H1 (cell line): ENCODE measurements around the gene TSC2. TPM values are rescaled to one million over a fixed set of nuclear protein-coding genes. Genes with fewer than 3 reads are reported as not detected.

Source experiments
- CTCF ChIA-PET: fragments of 300-600 bp; sonication (Branson Sonifier 250); formaldehyde crosslinking; loops from one replicate; lab custom pipeline; 2021; ENCODE audit not compliant: partially characterized antibody; lab: Charles Lee
- POLR2A ChIA-PET: fragments of 300-600 bp; sonication (Branson Sonifier 250); formaldehyde crosslinking; loops from one replicate; lab custom pipeline; 2021; ENCODE audit warnings: inconsistent platforms; ENCODE audit not compliant: partially characterized antibody; lab: Charles Lee
- DNase-seq, 2 experiments: peaks; one replicate each; pipeline versions ENCODE4 v3.0.0 to v3.0.0-alpha.2; 2010 to 2022; ENCODE audit warnings: low spot score in 2 of 2, low read depth in 1 of 2, mixed read lengths in 1 of 2
- FAIRE-seq: peaks from 2 replicates; lab custom pipeline; 2011; peaks lifted over from hg19 to GRCh38; lab: Jason Lieb, UNC
- H2AFZ ChIP-seq: 2 replicates; pipeline ENCODE4 v1.8.1; 2012; ENCODE audit warnings: low read length, inconsistent platforms
- H2AK5ac ChIP-seq: 2 replicates; pipeline ENCODE4 v1.6.1; 2013; ENCODE audit warnings: low read depth, low read length
- H2BK120ac ChIP-seq: replicated peaks from 2 replicates; pipeline ENCODE3; 2013; ENCODE audit warnings: low read depth, low read length, inconsistent platforms
- H2BK12ac ChIP-seq: 2 replicates; pipeline ENCODE4 v1.6.1; 2013; ENCODE audit warnings: low read depth, low read length
- H2BK15ac ChIP-seq: 2 replicates; pipeline ENCODE4 v1.6.1; 2013; ENCODE audit warnings: low read length
- H2BK20ac ChIP-seq: 2 replicates; pipeline ENCODE4 v1.6.1; 2013; ENCODE audit warnings: low read length
- H2BK5ac ChIP-seq: 2 replicates; pipeline ENCODE4 v1.6.1; 2013; ENCODE audit warnings: low read depth, low read length
- H3K14ac ChIP-seq: 2 replicates; pipeline ENCODE4 v1.6.1; 2013; ENCODE audit warnings: inconsistent platforms; ENCODE audit not compliant: insufficient read length
- H3K18ac ChIP-seq: 2 replicates; pipeline ENCODE4 v1.6.1; 2013; ENCODE audit warnings: low read length; ENCODE audit errors: extremely low read depth
- H3K23ac ChIP-seq: 2 replicates; pipeline ENCODE4 v1.6.1; 2013; ENCODE audit warnings: inconsistent platforms; ENCODE audit not compliant: insufficient read length
- H3K23me2 ChIP-seq: 2 replicates; pipeline ENCODE4 v1.6.1; 2013; ENCODE audit warnings: low read depth, low read length
- H3K27ac ChIP-seq: 2 replicates; pipeline ENCODE4 v1.6.1; 2011; ENCODE audit warnings: low read depth, low read length, inconsistent platforms
- H3K27me3 ChIP-seq, 4 experiments: replicated peaks in 1 of 4; 1 replicate in 1 of 4; 2 replicates in 3 of 4; pipeline versions ENCODE4 v1.6.1 to v1.8.1; 2011 to 2013; ENCODE audit warnings: low read length in 3 of 4, mild to moderate bottlenecking in 3 of 4, inconsistent platforms in 2 of 4, mixed read lengths in 2 of 4, moderate library complexity in 1 of 4; ENCODE audit not compliant: control insufficient read depth in 3 of 4, insufficient read depth in 3 of 4; ENCODE audit errors: extremely low read depth in 1 of 4
- H3K36me3 ChIP-seq, 4 experiments: 2 replicates each; pipeline versions ENCODE4 v1.6.1 to v1.8.1; 2011 to 2013; ENCODE audit warnings: mild to moderate bottlenecking in 4 of 4, low read length in 3 of 4, moderate library complexity in 2 of 4, control low read depth in 1 of 4, inconsistent platforms in 1 of 4; ENCODE audit not compliant: insufficient read depth in 4 of 4, control insufficient read depth in 2 of 4
- H3K4ac ChIP-seq: replicated peaks from 2 replicates; pipeline ENCODE3; 2013; ENCODE audit warnings: low read length, low read depth, mixed read lengths, inconsistent platforms; ENCODE audit not compliant: insufficient read length
- H3K4me1 ChIP-seq, 4 experiments: replicated peaks in 1 of 4; 1 replicate in 1 of 4; 2 replicates in 3 of 4; pipeline versions ENCODE4 v1.6.1 to v1.8.1; 2011 to 2013; ENCODE audit warnings: low read length in 3 of 4, inconsistent platforms in 2 of 4, mixed read lengths in 1 of 4; ENCODE audit not compliant: insufficient read depth in 4 of 4, control insufficient read depth in 3 of 4
- H3K4me2 ChIP-seq, 2 experiments: 2 replicates each; pipeline versions ENCODE4 v1.6.1 to v1.8.1; 2011 to 2013; ENCODE audit warnings: low read depth in 2 of 2, low read length in 2 of 2, control low read depth in 1 of 2, inconsistent platforms in 1 of 2, mild to moderate bottlenecking in 1 of 2; ENCODE audit not compliant: insufficient read depth in 1 of 2
- H3K4me3 ChIP-seq, 4 experiments: fragments of 200-600, 300-600 bp in 1 of 4; sonication (generic), shearing (Covaris generic), sonication (Bioruptor Twin) in 1 of 4; 2 replicates each; pipeline versions ENCODE4 v1.5.1 to v1.8.1; 2011 to 2016; ENCODE audit warnings: low read length in 4 of 4, low read depth in 3 of 4, control low read depth in 2 of 4, inconsistent platforms in 2 of 4, mild to moderate bottlenecking in 2 of 4, mixed read lengths in 1 of 4, moderate library complexity in 1 of 4; ENCODE audit not compliant: insufficient read depth in 2 of 4; ENCODE audit errors: extremely low read depth in 1 of 4
- H3K56ac ChIP-seq: replicated peaks from 2 replicates; pipeline ENCODE3; 2013; ENCODE audit warnings: low read depth, mild to moderate bottlenecking, mixed read lengths, low read length, inconsistent platforms; ENCODE audit not compliant: insufficient read length
- H3K79me1 ChIP-seq: 2 replicates; pipeline ENCODE4 v1.6.1; 2013; ENCODE audit warnings: low read depth, low read length, control low read depth
- H3K79me2 ChIP-seq, 2 experiments: 2 replicates each; pipeline versions ENCODE4 v1.6.1 to v1.8.1; 2012 to 2013; ENCODE audit warnings: low read length in 2 of 2, mild to moderate bottlenecking in 2 of 2, inconsistent platforms in 1 of 2; ENCODE audit not compliant: insufficient read depth in 2 of 2, control insufficient read depth in 1 of 2
- H3K9ac ChIP-seq, 4 experiments: replicated peaks in 1 of 4; 1 replicate in 1 of 4; 2 replicates in 3 of 4; pipeline versions ENCODE4 v1.6.1 to v1.8.1; 2011 to 2013; ENCODE audit warnings: low read depth in 3 of 4, low read length in 3 of 4, control low read depth in 2 of 4, mild to moderate bottlenecking in 2 of 4, moderate library complexity in 2 of 4, inconsistent platforms in 1 of 4; ENCODE audit errors: extremely low read depth in 1 of 4
- H3K9me3 ChIP-seq, 2 experiments: 2 replicates each; pipeline versions ENCODE4 v1.6.1 to v1.8.1; 2012 to 2013; ENCODE audit warnings: mild to moderate bottlenecking in 2 of 2, moderate library complexity in 2 of 2, control low read depth in 1 of 2, inconsistent platforms in 1 of 2, low read depth in 1 of 2, low read length in 1 of 2, mixed read lengths in 1 of 2; ENCODE audit not compliant: insufficient read depth in 2 of 2
- H4K20me1 ChIP-seq, 2 experiments: replicated peaks in 1 of 2; 2 replicates each; pipeline versions ENCODE3 to v1.8.1; 2011 to 2013; ENCODE audit warnings: inconsistent platforms in 2 of 2, low read length in 2 of 2, mild to moderate bottlenecking in 1 of 2; ENCODE audit not compliant: insufficient read depth in 2 of 2, control insufficient read depth in 1 of 2
- H4K5ac ChIP-seq: 2 replicates; pipeline ENCODE4 v1.6.1; 2013; ENCODE audit warnings: low read length, low read depth, mixed read lengths, inconsistent platforms; ENCODE audit not compliant: insufficient read length
- H4K8ac ChIP-seq: 2 replicates; pipeline ENCODE4 v1.8.0; 2013; ENCODE audit warnings: mild to moderate bottlenecking, moderate library complexity, low read length, inconsistent platforms; ENCODE audit not compliant: insufficient read depth; ENCODE audit errors: extremely low read depth
- H4K91ac ChIP-seq: replicated peaks from 2 replicates; pipeline ENCODE3; 2013; ENCODE audit warnings: low read length, mixed read lengths, inconsistent platforms; ENCODE audit not compliant: insufficient read length
- ASH2L ChIP-seq: fragments of 200-600, 300-600 bp; sonication (generic); IDR thresholded peaks from one replicate; pipeline ENCODE4 v1.7.1; 2017; ENCODE audit warnings: low read length
- CHD1 ChIP-seq: IDR thresholded peaks from 2 replicates; pipeline ENCODE4 v1.6.1; 2012; ENCODE audit warnings: low read depth, low read length, improper control_type of control experiment
- EGR1 ChIP-seq: IDR thresholded peaks from 2 replicates; pipeline ENCODE4 v1.6.1; 2011; ENCODE audit warnings: low read depth, low read length, borderline replicate concordance
- FOSL1 ChIP-seq: IDR thresholded peaks from 2 replicates; pipeline ENCODE4 v1.6.1; 2011; ENCODE audit warnings: mild to moderate bottlenecking, low read depth, low read length, moderate library complexity; ENCODE audit not compliant: insufficient read depth
- JUND ChIP-seq: IDR thresholded peaks from 2 replicates; pipeline ENCODE4 v1.6.1; 2011; ENCODE audit warnings: mild to moderate bottlenecking, improper control_type of control experiment, low read length
- KDM4A ChIP-seq: IDR thresholded peaks from one replicate; pipeline ENCODE4 v1.7.1; 2012; ENCODE audit warnings: low read depth, mild to moderate bottlenecking, moderate library complexity, low read length, inconsistent platforms; ENCODE audit not compliant: severe bottlenecking
- KDM5A ChIP-seq: fragments of 200-600 bp; IDR thresholded peaks from 2 replicates; pipeline ENCODE4 v1.7.1; 2012; ENCODE audit warnings: mild to moderate bottlenecking, low read length, inconsistent platforms, mixed read lengths
- NRF1 ChIP-seq: IDR thresholded peaks from 2 replicates; pipeline ENCODE4 v1.6.1; 2011; ENCODE audit warnings: mild to moderate bottlenecking, low read depth, low read length, improper control_type of control experiment
- RNF2 ChIP-seq: fragments of 200-900, 300-1000 bp; sonication (generic); IDR thresholded peaks from 2 replicates; pipeline ENCODE4 v1.7.1; 2016; ENCODE audit warnings: borderline replicate concordance, low read depth, mild to moderate bottlenecking, antibody characterized with exemption, low read length; ENCODE audit not compliant: poor library complexity, severe bottlenecking; ENCODE audit errors: missing control alignments
- RXRA ChIP-seq: IDR thresholded peaks from 2 replicates; pipeline ENCODE4 v1.6.1; 2011; ENCODE audit warnings: low read depth, mild to moderate bottlenecking, low read length, moderate library complexity; ENCODE audit not compliant: insufficient read depth
- SP2 ChIP-seq: IDR thresholded peaks from 2 replicates; pipeline ENCODE4 v1.6.1; 2012; ENCODE audit warnings: mild to moderate bottlenecking, low read length, inconsistent platforms
- TAF1 ChIP-seq: IDR thresholded peaks from 2 replicates; pipeline ENCODE4 v1.6.1; 2011; ENCODE audit warnings: mild to moderate bottlenecking, low read depth, low read length
- WGBS, 2 experiments: shearing (Covaris generic) in 1 of 2; methylation state at CpG; one replicate each; pipeline versions ENCODE4 v1.1.6 to v1.1.7; 2013 to 2015; ENCODE audit warnings: low lambda C conversion rate in 2 of 2, mixed read lengths in 2 of 2, inconsistent platforms in 1 of 2, low coverage in 1 of 2, missing lambda C conversion rate in 1 of 2; ENCODE audit not compliant: insufficient replicate concordance in 2 of 2, insufficient coverage in 1 of 2, insufficient read length in 1 of 2; ENCODE audit errors: extremely low coverage in 1 of 2, missing lambda C conversion rate in 1 of 2; 5-methylcytosine and 5-hydroxymethylcytosine counted together
- polyA plus RNA-seq, 7 experiments: library from polyadenylated mRNA; depleted of rRNA in 3 of 7; stranded (reverse) in 5 of 7; unstranded in 2 of 7; fragments of >200 nt in 5 of 7; fragments of 200-250 nt in 2 of 7; gene quantifications; 1 replicate in 5 of 7; 2 replicates in 1 of 7; 4 replicates in 1 of 7; pipeline versions ENCODE4 v1.2.1 to v1.2.3, GENCODE V29; 2011 to 2013; ENCODE audit warnings: missing spikeins in 2 of 7, mixed read lengths in 2 of 7
- total RNA-seq: library from RNA; stranded (reverse); fragmentation: NEBNext Ultra II Directional; extraction: Animal tissue kit (Norgen Biotek cat#: 25700); gene quantifications from 2 replicates; pipeline ENCODE4 v1.2.1, GENCODE V29; 2021

Gene TSC2
- total and polyA plus RNA-seq, 2 of the 8 experiments (the other 6 are each of a cell fraction or from before 2014, with no cell fraction given): 65.9 to 96.6 TPM

DNA sequence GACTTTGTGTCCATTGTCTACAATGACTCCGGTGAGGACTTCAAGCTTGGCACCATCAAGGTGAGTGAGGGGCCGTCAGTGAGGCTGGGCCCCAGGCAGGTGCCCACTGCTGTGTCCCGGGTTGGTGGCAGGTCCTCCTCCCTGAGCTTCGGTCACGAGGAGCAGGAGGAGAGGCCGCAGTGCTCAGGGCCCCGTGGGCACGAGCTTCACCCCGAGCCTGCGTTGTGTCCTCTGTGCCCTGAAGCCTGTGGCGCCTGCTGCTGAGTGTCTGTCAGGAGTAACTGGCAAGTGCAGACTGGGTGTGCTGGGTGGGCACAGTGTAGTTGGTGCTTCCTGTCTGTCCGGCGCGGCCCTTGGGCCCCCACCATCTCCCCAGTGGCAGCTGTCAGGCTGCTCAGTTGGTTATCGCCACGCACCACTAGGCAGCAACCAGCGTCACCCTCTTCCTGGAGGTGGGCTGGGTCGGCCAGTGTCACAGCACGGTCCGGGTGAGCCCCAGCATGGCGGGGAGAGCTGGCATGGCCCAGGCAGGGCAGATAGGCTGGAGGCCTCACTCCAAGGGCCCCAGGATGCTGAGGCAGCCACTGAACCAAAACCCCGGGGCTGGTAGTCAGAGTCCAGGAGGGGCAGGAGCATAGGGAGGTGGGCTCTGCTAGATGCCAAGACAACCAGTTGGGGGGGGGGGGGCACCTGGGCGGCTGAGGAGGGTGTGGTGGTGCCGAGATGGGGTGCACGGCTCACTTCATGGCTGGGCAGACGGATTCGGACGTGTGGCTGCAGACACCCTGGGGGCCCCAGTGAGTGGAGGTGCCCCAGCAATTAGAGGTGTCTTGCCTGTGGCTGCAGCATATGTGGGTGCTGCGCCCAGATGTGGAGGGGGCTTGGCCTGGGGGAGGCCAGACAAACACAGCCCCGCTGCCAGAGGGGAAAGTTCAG lies 39.3 kb downstream of the TSC2 start:
- Histone ChIP-seq H3K23me2 (peaks cover 6% of the 10 kb centered on the region; the same call in 1 of the 2 replicates), H2BK15ac (no peak overlapping the region), H4K5ac (no peak overlapping the region), H3K18ac (no peak overlapping the region), H3K4me1 (peaks cover 0 to 11% (median 9%) of the 10 kb centered on the region in 4 experiments; a peak in 5 of 7 replicates), H3K14ac (no peak overlapping the region), H2BK5ac (no peak overlapping the region; the same call in 1 of the 2 replicates), H2BK12ac (no peak overlapping the region), H2BK20ac (no peak overlapping the region), H4K20me1 (peaks cover 3 to 11% of the 10 kb centered on the region in 2 experiments), H3K4me2 (no peak overlapping the region), H3K4ac (no peak overlapping the region), H3K56ac (no peak overlapping the region), H3K9ac (no peak overlapping the region), H2AFZ (no peak overlapping the region), H3K9me3 (no peaks in the 10 kb centered on the region), H4K91ac (no peak overlapping the region), H2AK5ac (no peak overlapping the region), H3K79me1 (no peaks in the 10 kb centered on the region), H4K8ac (no peak overlapping the region; the same call in 1 of the 2 replicates), H2BK120ac (no peak overlapping the region), H3K27ac (no peak overlapping the region), H3K27me3 (no peaks in the 10 kb centered on the region), H3K36me3 (peaks cover 0 to 27% (median 0%) of the 10 kb centered on the region in 4 experiments; a peak in 4 of 8 replicates), H3K23ac (no peak overlapping the region), H3K79me2 (no peaks in the 10 kb centered on the region), H3K4me3 (no peak overlapping the region)
- 93% methylated on average over 24 of the region's 30 CpGs; no CpG with 5 or more reads in 1 of the 2 experiments for WGBS, 2 experiments
- ChIA-PET CTCF (interaction anchor here (0.8 to 3.8 kb wide), 7 partner anchors 14 to 134 kb away, joined by 3 to 15 read pairs (median 7); no protein-coding TSS in a partner anchor), POLR2A (interaction anchor here (1.0 to 6.9 kb wide), 5 partner anchors 8 to 122 kb away, joined by 3 to 50 read pairs (median 8); partner anchors contain the start of genes NTHL1, RPS2, TRAF7 and TSC2)
- DNase-seq (no peak), FAIRE-seq (no peak)
- no peak for TF ChIP-seq EGR1
- TF ChIP-seq JUND: no peak
- no peak for TF ChIP-seq RXRA
- TF ChIP-seq TAF1: no peak
- TF ChIP-seq SP2: no peak
- TF ChIP-seq KDM5A: no peak
- TF ChIP-seq RNF2: no peak
- TF ChIP-seq CHD1: no peak
- TF ChIP-seq KDM4A: no peak
- TF ChIP-seq NRF1: no peak
- no peak for TF ChIP-seq FOSL1
- TF ChIP-seq ASH2L: no peak
